HL-60/S4 treated with retinoic acid at 250 ng/mL for 4 days and 3 days (cell line): ENCODE measurements around the gene FUCA2.
"Not testable (repeated sequence)": the region's sequence is repeated elsewhere in the genome, so short reads cannot be mapped to it uniquely, and the experiment has no call there.

Experiments
- in situ Hi-C: fragments of 300-500 bp; cut with MboI; formaldehyde crosslinking; loops from 2 replicates; pipeline ENCODE4 v1.7.0; 2022; ENCODE audit warnings: low sequenced_read_pairs

FUCA2 gene

DNA sequence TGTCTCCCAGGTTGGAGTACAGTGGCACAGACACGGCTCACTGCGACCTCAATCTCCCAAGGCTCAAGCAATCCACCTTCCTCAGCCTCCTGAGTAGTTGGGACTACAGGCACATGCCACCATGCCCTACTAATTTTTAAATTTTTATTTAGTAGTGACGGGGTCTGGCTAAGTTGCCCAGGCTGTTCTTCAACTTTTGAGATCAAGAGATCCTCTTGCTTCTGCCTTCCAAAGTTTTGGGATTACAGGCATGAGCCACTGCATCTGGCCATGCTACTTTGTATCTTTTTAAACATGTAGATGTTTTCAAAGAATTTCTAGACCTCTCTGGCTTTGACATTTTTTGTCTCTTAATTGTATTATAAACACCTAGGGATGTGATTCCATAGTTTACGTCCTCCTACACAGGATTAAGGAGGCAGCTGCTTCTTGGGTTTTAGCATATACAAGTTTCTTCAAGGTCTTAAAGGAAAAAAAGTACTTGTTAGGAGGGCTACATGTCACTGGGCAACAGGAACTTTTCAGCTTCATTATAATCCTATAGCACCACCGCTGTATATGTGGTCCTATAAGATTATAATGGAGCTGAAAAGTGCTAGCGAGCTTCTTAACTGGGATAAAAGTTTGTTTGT is 62.3 kb downstream of the FUCA2 start:
- in situ Hi-C loops = no loop called here

- in situ Hi-C loops = not testable (repeated sequence)
Measured at GRCh38 chr6:143447865-143448264, 63.7 kb downstream of the FUCA2 start.
